Nephron (organoid): ENCODE data around the gene MYBPC2.

Experiments used
- H3K27ac Mint-ChIP-seq, 3 experiments: 2 replicates each; pipeline ENCODE4 v1.8.0; 2020; ENCODE audit warnings: mixed read lengths in 3 of 3, mild to moderate bottlenecking in 2 of 3, moderate library complexity in 1 of 3
- H3K27me3 Mint-ChIP-seq: 2 replicates; pipeline ENCODE4 v1.8.0; 2021; ENCODE audit warnings: low read depth, mild to moderate bottlenecking, moderate library complexity, mixed read lengths
- H3K36me3 Mint-ChIP-seq: 2 replicates; pipeline ENCODE4 v1.8.0; 2020; ENCODE audit warnings: low read depth, mixed read lengths
- H3K4me1 Mint-ChIP-seq: 2 replicates; pipeline ENCODE4 v1.8.0; 2020; ENCODE audit warnings: mixed read lengths
- H3K4me3 Mint-ChIP-seq, 3 experiments: 2 replicates each; pipeline ENCODE4 v1.8.0; 2020; ENCODE audit warnings: mild to moderate bottlenecking in 3 of 3, mixed read lengths in 3 of 3, moderate library complexity in 2 of 3
- H3K9me3 Mint-ChIP-seq: 2 replicates; pipeline ENCODE4 v1.8.0; 2020; ENCODE audit warnings: mixed read lengths
- TF ChIP-seq, protein P1 (sequence below), 3 experiments: fragments of 200-600 bp; sonication (generic); IDR thresholded peaks; one replicate each; pipeline ENCODE4 v1.5.0; 2021; ENCODE audit warnings: antibody characterized with exemption in 3 of 3; ENCODE audit not compliant: unreplicated experiment in 3 of 3

MYBPC2 gene

DNA sequence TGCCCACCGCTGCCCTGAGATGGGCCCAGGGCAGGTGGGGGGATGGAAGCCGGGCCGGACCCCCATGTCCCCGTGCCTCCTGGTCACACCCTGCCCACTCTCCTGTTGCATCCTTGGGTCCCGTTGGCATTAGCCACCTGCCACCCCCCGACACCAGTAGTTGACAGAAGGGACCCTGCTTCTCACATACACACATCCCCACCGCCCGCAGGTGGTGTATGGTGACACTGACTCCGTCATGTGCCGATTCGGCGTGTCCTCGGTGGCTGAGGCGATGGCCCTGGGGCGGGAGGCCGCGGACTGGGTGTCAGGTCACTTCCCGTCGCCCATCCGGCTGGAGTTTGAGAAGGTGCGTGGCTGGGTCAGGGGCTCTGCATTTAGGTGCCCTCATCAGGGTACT, 19.2 kb upstream of the MYBPC2 start:
- Mint-ChIP-seq H3K9me3 (no peaks in the 10 kb centered on the region), H3K36me3 (peaks cover 21% of the 10 kb centered on the region), H3K4me1 (no peaks in the 10 kb centered on the region), H3K27me3 (peaks cover 3% of the 10 kb centered on the region), H3K4me3 (no peak overlapping the region), H3K27ac (no peak overlapping the region)
- TF ChIP-seq, protein P1, sequence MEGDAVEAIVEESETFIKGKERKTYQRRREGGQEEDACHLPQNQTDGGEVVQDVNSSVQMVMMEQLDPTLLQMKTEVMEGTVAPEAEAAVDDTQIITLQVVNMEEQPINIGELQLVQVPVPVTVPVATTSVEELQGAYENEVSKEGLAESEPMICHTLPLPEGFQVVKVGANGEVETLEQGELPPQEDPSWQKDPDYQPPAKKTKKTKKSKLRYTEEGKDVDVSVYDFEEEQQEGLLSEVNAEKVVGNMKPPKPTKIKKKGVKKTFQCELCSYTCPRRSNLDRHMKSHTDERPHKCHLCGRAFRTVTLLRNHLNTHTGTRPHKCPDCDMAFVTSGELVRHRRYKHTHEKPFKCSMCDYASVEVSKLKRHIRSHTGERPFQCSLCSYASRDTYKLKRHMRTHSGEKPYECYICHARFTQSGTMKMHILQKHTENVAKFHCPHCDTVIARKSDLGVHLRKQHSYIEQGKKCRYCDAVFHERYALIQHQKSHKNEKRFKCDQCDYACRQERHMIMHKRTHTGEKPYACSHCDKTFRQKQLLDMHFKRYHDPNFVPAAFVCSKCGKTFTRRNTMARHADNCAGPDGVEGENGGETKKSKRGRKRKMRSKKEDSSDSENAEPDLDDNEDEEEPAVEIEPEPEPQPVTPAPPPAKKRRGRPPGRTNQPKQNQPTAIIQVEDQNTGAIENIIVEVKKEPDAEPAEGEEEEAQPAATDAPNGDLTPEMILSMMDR (IDR thresholded peaks at IDR 0.05; ENCODE audit: unreplicated experiment in 3 of 3): no peak

DNA sequence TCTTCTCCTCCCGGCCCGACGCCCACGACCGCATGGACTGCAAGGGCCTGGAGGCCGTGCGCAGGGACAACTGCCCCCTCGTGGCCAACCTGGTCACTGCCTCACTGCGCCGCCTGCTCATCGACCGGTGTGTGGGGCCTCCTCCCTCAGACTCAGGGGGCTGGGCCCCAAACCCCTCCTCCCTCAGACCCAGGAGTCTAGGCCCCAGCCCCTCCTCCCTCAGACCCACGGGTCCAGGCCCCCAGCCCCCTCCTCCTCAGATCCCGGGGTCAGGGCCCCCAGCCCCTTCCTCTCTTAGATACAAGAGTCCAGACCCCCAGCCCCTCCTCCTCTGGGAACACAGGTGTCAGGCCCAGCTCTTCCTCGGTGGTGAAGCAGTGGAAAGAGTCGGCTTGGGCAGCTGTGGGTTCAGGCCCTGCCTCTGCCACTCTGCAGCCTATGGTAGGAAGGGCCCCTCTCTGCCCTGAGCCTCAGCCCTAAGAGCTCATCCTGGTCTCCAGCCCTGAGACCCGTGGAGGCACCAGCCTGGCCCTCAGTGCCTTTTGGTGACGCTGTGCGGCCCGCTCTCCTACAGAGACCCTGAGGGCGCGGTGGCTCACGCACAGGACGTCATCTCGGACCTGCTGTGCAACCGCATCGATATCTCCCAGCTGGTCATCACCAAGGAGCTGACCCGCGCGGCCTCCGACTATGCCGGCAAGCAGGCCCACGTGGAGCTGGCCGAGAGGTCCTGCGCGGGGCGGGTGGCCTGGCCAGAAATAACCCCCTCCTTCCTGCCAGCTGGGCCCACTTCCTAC, 17.6 kb upstream of the MYBPC2 start:
- Mint-ChIP-seq H3K4me1 (peaks cover 9% of the 10 kb centered on the region), H3K27ac (no peak overlapping the region)
- TF ChIP-seq, protein P1 (IDR thresholded peaks at IDR 0.05; ENCODE audit: unreplicated experiment in 3 of 3): peak; percentile 83 to 91 (median 86)

DNA sequence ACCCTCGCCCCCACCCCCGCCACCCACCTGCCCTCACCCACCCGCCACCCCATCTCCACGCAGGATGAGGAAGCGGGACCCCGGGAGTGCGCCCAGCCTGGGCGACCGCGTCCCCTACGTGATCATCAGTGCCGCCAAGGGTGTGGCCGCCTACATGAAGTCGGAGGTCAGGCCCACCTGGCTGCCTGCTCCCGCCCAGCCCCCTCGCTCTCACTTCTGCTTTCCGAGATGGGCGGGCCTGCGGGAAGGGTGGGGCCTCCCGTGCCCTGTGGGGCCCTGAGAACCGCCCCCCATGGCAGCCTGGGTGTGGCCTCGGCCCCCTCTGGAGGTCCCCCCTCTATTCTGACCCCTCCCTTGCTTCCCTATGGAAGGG, 17.0 kb upstream of the MYBPC2 start:
- H3K27me3 Mint-ChIP-seq: peaks cover 24% of the 10 kb centered on the region
- H3K36me3 Mint-ChIP-seq: peaks cover 16% of the 10 kb centered on the region
- H3K4me3 Mint-ChIP-seq: no peak overlapping the region
- TF ChIP-seq, protein P1 (IDR thresholded peaks at IDR 0.05; ENCODE audit: unreplicated experiment in 3 of 3): no peak
- peaks cover 13% of the 10 kb centered on the region for H3K4me1 Mint-ChIP-seq
- no peak overlapping the region for H3K27ac Mint-ChIP-seq
- H3K9me3 Mint-ChIP-seq: no peaks in the 10 kb centered on the region

More for the DNA sequence above, 17.6 kb upstream of the MYBPC2 start:
- peaks cover 21% of the 10 kb centered on the region for H3K36me3 Mint-ChIP-seq
- H3K9me3 Mint-ChIP-seq: no peaks in the 10 kb centered on the region
- peaks cover 18% of the 10 kb centered on the region for H3K27me3 Mint-ChIP-seq
- no peak overlapping the region for H3K4me3 Mint-ChIP-seq

DNA sequence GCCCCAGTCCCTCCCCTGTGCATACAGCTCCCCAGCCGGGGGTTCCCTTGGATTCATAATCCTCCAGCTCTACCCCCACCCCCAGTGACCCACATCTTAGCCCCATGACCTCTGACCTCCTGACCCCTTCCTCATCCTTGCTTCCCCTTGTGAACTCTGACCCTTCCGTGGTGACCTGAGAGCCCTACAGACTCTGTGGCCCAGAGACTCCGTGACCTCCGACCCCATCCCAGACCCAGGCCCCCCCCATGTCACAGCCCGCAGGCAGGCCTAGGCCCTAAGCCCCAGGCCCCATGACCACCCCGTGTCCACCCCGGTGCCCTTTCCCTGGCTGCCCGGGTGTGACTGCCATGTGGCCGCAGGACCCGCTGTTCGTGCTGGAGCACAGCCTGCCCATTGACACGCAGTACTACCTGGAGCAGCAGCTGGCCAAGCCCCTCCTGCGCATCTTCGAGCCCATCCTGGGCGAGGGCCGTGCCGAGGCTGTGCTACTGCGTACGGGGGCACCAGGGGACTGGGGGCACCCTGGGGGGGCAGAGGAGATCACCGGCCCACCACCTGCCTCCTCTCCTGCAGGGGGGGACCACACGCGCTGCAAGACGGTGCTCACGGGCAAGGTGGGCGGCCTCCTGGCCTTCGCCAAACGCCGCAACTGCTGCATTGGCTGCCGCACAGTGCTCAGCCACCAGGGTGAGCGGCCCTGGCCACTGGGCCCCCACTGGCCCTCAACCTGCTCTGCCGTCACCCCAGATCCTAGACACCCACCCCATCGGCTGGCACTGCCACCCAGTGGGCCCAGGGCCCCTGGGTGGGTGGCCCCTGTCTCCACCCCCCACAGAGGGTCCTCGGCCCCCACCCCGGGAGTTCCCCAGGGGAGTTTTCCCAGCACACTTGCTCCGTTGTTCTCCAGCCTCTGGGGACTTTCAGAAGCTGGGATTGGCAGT, 16.4 kb upstream of the MYBPC2 start:
- no peak overlapping the region for H3K4me3 Mint-ChIP-seq
- TF ChIP-seq, protein P1 (IDR thresholded peaks at IDR 0.05; ENCODE audit: unreplicated experiment in 3 of 3): no peak

DNA sequence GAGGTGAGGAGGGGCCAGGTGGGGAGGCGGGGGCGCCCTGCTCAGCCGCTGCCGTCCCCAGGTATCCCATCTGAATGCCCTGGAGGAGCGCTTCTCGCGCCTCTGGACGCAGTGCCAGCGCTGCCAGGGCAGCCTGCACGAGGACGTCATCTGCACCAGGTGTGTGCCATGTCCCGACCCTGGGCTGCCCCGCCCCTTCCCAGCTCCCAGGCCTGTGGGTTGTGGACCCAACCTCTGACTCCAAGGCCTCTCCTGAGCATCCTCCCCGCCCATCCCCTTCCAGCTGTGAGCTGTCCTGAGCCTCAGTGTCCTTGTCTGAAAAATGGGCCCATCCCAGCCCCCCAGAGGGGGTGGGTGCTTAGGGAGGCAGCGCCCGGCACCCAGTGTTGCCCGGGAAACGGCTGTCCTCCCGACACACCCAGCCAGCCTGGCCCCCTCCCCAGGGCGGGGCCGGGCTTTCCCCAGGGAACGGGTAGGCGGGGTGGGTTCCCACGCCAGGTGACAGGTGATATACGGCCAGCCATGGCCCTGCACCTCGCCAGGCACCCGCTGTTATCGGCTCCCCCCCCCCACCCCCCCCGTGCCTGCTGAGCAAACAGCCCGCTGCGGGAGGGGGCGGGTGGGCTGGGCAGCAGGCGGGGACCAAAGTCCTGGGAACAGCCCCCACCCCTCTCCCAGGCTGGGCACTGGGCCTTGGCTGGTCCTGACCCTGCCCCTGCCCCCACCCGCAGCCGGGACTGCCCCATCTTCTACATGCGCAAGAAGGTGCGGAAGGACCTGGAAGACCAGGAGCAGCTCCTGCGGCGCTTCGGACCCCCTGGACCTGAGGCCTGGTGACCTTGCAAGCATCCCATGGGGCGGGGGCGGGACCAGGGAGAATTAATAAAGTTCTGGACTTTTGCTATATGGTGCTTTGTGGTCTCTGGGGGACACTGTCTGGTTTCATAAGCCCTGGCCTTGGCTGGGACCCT, 15.3 kb upstream of the MYBPC2 start:
- peaks cover 13% of the 10 kb centered on the region for H3K4me1 Mint-ChIP-seq
- H3K27ac Mint-ChIP-seq: no peak overlapping the region
- H3K36me3 Mint-ChIP-seq: peaks cover 10% of the 10 kb centered on the region
- TF ChIP-seq, protein P1 (IDR thresholded peaks at IDR 0.05; ENCODE audit: unreplicated experiment in 3 of 3): no peak
- H3K27me3 Mint-ChIP-seq: peaks cover 37% of the 10 kb centered on the region
- H3K4me3 Mint-ChIP-seq: no peak overlapping the region
- no peaks in the 10 kb centered on the region for H3K9me3 Mint-ChIP-seq

More for the DNA sequence above, 16.4 kb upstream of the MYBPC2 start:
- H3K4me1 Mint-ChIP-seq: peaks cover 13% of the 10 kb centered on the region
- H3K36me3 Mint-ChIP-seq: peaks cover 14% of the 10 kb centered on the region
- H3K9me3 Mint-ChIP-seq: no peaks in the 10 kb centered on the region
- H3K27me3 Mint-ChIP-seq: peaks cover 30% of the 10 kb centered on the region
- H3K27ac Mint-ChIP-seq: no peak overlapping the region
